Testis (tissue), 3 donors: ENCODE data around the gene PLB1. TPM values are rescaled to one million over a fixed set of nuclear protein-coding genes. Genes with fewer than 3 reads are reported as not detected.

Source experiments
- DNase-seq: peaks from one replicate; pipeline ENCODE4 v3.0.0-alpha.2; 2019
- H3K27ac ChIP-seq, 2 donors: fragments of 200-600 bp; sonication (generic); one replicate each; pipeline ENCODE4 v1.5.1; 2019
- H3K27me3 ChIP-seq: fragments of 200-600 bp; sonication (generic); one replicate; pipeline ENCODE4 v1.5.1; 2019
- H3K36me3 ChIP-seq: fragments of 200-600 bp; sonication (generic); one replicate; pipeline ENCODE4 v1.5.1; 2017; ENCODE audit warnings: low read depth; ENCODE audit errors: missing control alignments
- H3K4me1 ChIP-seq: fragments of 200-600 bp; sonication (generic); one replicate; pipeline ENCODE4 v1.5.1; 2019
- H3K4me3 ChIP-seq, 2 donors: fragments of 200-600 bp; sonication (generic); one replicate each; pipeline ENCODE4 v1.5.1; 2017 to 2019
- H3K9me3 ChIP-seq: fragments of 200-600 bp; sonication (generic); one replicate; pipeline ENCODE4 v1.5.1; 2017
- CTCF ChIP-seq, 3 experiments: fragments of 450-650 bp in 2 of 3; fragments of 200-600 bp in 1 of 3; sonication (generic) in 1 of 3; IDR thresholded peaks; one replicate each; pipeline ENCODE4 v1.5.1; 2016 to 2019; ENCODE audit warnings: antibody characterized with exemption in 3 of 3, mild to moderate bottlenecking in 2 of 3, moderate library complexity in 1 of 3
- POLR2A ChIP-seq: fragments of 450-650 bp; IDR thresholded peaks from one replicate; pipeline ENCODE4 v1.6.1; 2017; ENCODE audit warnings: antibody characterized with exemption, mild to moderate bottlenecking, moderate library complexity
- WGBS, 2 donors: methylation state at CpG; one replicate each; pipeline ENCODE4 v1.1.5; 2018; 5-methylcytosine and 5-hydroxymethylcytosine counted together
- intact Hi-C: fragments of 100-400 bp; cut with DNase I; formaldehyde crosslinking; loops from one replicate; pipeline ENCODE4 v1.15.1; 2023; ENCODE audit warnings: low total_unique reads
- polyA plus RNA-seq: library from polyadenylated mRNA; stranded (reverse); fragments of 350-450 nt; fragmentation: Illumina TruSeq; extraction: RNeasy Lipid Tissue Mini Kit (QIAGEN cat#74804); gene quantifications from one replicate; pipeline ENCODE4 v1.2.3, GENCODE V29; 2014; ENCODE audit warnings: low read depth, low replicate concordance; ENCODE audit not compliant: insufficient read depth
- total RNA-seq, 2 donors: library from RNA; depleted of rRNA; stranded (reverse); fragments of >200 nt; gene quantifications; one replicate each; pipeline ENCODE4 v1.2.3, GENCODE V29; 2016

PLB1 gene
- total and polyA plus RNA-seq, 3 donors from 2014 or later: 7.6 to 10.9 (median 10.4) TPM

- no peak overlapping the region for H3K4me3 ChIP-seq
- no peak for DNase-seq
- WGBS, 2 donors: 94% methylated on average over 3 of the region's 3 CpGs; no CpG with 5 or more reads in 1 of the 2 donors
- H3K27ac ChIP-seq: peak overlapping the region in 1 of 2 donors; percentile 11
- peaks cover 4% of the 10 kb centered on the region for H3K4me1 ChIP-seq
- H3K9me3 ChIP-seq: no peaks in the 10 kb centered on the region
- intact Hi-C loops: no loop called here
- TF ChIP-seq CTCF (IDR thresholded peaks at IDR 0.05): no peak
- no peak for TF ChIP-seq POLR2A
- H3K36me3 ChIP-seq: no peaks in the 10 kb centered on the region
- H3K27me3 ChIP-seq: no peaks in the 10 kb centered on the region
Measured at GRCh38 chr2:28602751-28603639, 107.1 kb downstream of the PLB1 start.

GRCh38 chr2:28603821-28604220 is 108.0 kb downstream of the PLB1 start:
- TF ChIP-seq POLR2A (no peak), CTCF (IDR thresholded peaks at IDR 0.05) (no peak)
- no peak overlapping the region for H3K27ac ChIP-seq
- no peaks in the 10 kb centered on the region for H3K9me3 ChIP-seq
- H3K36me3 ChIP-seq: no peaks in the 10 kb centered on the region
- no peak overlapping the region for H3K4me3 ChIP-seq
- no peaks in the 10 kb centered on the region for H3K27me3 ChIP-seq
- H3K4me1 ChIP-seq: peaks cover 4% of the 10 kb centered on the region
- intact Hi-C loops: no loop called here
- WGBS, 2 donors: 89 to 92% methylated on average over 5 to 10 of the region's 10 CpGs
- DNase-seq: no peak

- intact Hi-C loops: no loop called here
- DNase-seq: no peak
- Histone ChIP-seq H3K27ac (no peak overlapping the region), H3K9me3 (no peaks in the 10 kb centered on the region), H3K27me3 (no peaks in the 10 kb centered on the region), H3K4me1 (peaks cover 4% of the 10 kb centered on the region), H3K36me3 (no peaks in the 10 kb centered on the region), H3K4me3 (no peak overlapping the region)
- 84 to 97% methylated on average over 7 to 9 of the region's 9 CpGs for WGBS, 2 donors
- no peak for TF ChIP-seq POLR2A
- no peak for TF ChIP-seq CTCF (IDR thresholded peaks at IDR 0.05)
Measured at GRCh38 chr2:28604284-28604843, 108.5 kb downstream of the PLB1 start.

- Histone ChIP-seq H3K27me3 (no peaks in the 10 kb centered on the region), H3K4me3 (no peak overlapping the region), H3K4me1 (peaks cover 4% of the 10 kb centered on the region), H3K36me3 (no peaks in the 10 kb centered on the region), H3K9me3 (no peaks in the 10 kb centered on the region), H3K27ac (peak overlapping the region in 1 of 2 donors; percentile 37)
- no peak for DNase-seq
- TF ChIP-seq CTCF (IDR thresholded peaks at IDR 0.05) (no peak), POLR2A (no peak)
- WGBS, 2 donors: 42% methylated on average over 5 of the region's 5 CpGs
- intact Hi-C loops: no loop called here
Measured at GRCh38 chr2:28606986-28607441, 111.2 kb downstream of the PLB1 start.
